ENCODE results near the gene SSTR3. TPM values are rescaled to one million over a fixed set of nuclear protein-coding genes. Genes with fewer than 3 reads are reported as not detected.

SSTR3 gene
- total and polyA plus RNA-seq, 9 of the 15 experiments (the other 6 are each of a cell fraction or from before 2014, with no cell fraction given): 0.03 TPM; not detected in 8

- no TSS peak for BruUV-seq (replicated peaks)
- Histone ChIP-seq H3K9me1 (ENCODE audit: control insufficient read depth, insufficient read depth, low read length) (no peaks in the 10 kb centered on the region), H3K4me1 (replicated peaks in 1 of 2; ENCODE audit: control insufficient read depth in 2 of 2, insufficient read depth in 2 of 2, low read length in 2 of 2) (peaks cover 0 to 18% of the 10 kb centered on the region in 2 experiments; a peak in 2 of 5 replicates), H3K36me3 (ENCODE audit: control insufficient read depth, insufficient read depth, low read length) (no peaks in the 10 kb centered on the region), H2AFZ (ENCODE audit: low read depth, low read length) (peak overlapping the region; percentile 22; the same call in 1 of the 2 replicates), H3K79me2 (ENCODE audit: control insufficient read depth, insufficient read depth, low read length) (no peaks in the 10 kb centered on the region), H3K27ac (ENCODE audit: extremely low read depth, low read depth, low read length) (no peak overlapping the region), H3K9me3 (replicated peaks; ENCODE audit: control insufficient read depth, insufficient read depth, low read depth, low read length) (no peaks in the 10 kb centered on the region), H4K20me1 (replicated peaks; ENCODE audit: control insufficient read depth, insufficient read depth, low read length) (no peaks in the 10 kb centered on the region), H3K27me3 (ENCODE audit: control insufficient read depth in 2 of 2, insufficient read depth in 2 of 2, low read length in 2 of 2) (peaks cover 9 to 37% of the 10 kb centered on the region in 2 experiments; a peak in 4 of 5 replicates), H3K9ac (ENCODE audit: insufficient read depth in 1 of 2, low read depth in 2 of 2, low read length in 2 of 2) (peak overlapping the region in 1 of 2 experiments; percentile 45; a peak in 1 of 4 replicates), H3K4me3 (no peak overlapping the region), H3K4me2 (ENCODE audit: insufficient read depth, low read length) (peak overlapping the region; percentile 17)
- ATAC-seq (peak; percentile 49; the same call in 2 of the 3 replicates), DNase-seq (ENCODE audit: extremely low read depth in 1 of 4, low spot score in 3 of 4) (peak in 2 of 4 experiments; percentile 25 to 30), FAIRE-seq (no peak)
- CTCF ChIA-PET (ENCODE audit: low intra/inter-chr PET ratio): no interaction called here
- WGBS (ENCODE audit: insufficient coverage, low coverage, missing lambda C conversion rate): 8% methylated on average over 16 of the region's 23 CpGs
- POLR2A ChIA-PET: interaction anchor here (0.7 kb wide), 1 partner anchor 121 kb away, joined by 3 read pairs; no protein-coding TSS in a partner anchor
- in situ Hi-C loops (cut with MboI): no loop called here
- intact Hi-C loops (cut with micrococcal nuclease): no loop called here
- TF ChIP-seq MNT (conservative IDR thresholded peaks at IDR 0.05) (peak; percentile 45 to 57), USF2 (CRISPR knock-in tag; IDR thresholded peaks at IDR 0.05) (0 out of 2 replicates have a peak, but pooled peaks have one; percentile 27), PURB (CRISPR knock-in tag; IDR thresholded peaks at IDR 0.05; ENCODE audit: low read depth) (no peak), BHLHE40 (IDR thresholded peaks at IDR 0.05; ENCODE audit: low read length) (peak; percentile 26; the same call in 1 of the 2 replicates), FOS (IDR thresholded peaks at IDR 0.05; ENCODE audit: extremely low read depth, insufficient read length) (no peak), SRSF7 (optimal IDR thresholded peaks at IDR 0.05; ENCODE audit: low read depth, low read length) (no peak), MGA (IDR thresholded peaks at IDR 0.05) (peak; percentile 39; the same call in 1 of the 2 replicates)
Observed at GRCh38 chr22:37176464-37177061, 35.7 kb downstream of the SSTR3 start.

Data from K562 (cell line).